AG09309 (cell line): Measurements from ENCODE around the gene JMJD1C.
"Not testable (repeated sequence)": the region's sequence is repeated elsewhere in the genome, so short reads cannot be mapped to it uniquely, and the experiment has no call there.

Experiments
- DNase-seq: peaks from one replicate; pipeline ENCODE4 v3.0.0-alpha.2; 2010; ENCODE audit warnings: low read depth
- H3K4me3 ChIP-seq: 2 replicates; pipeline ENCODE4 v1.5.1; 2011; ENCODE audit warnings: mild to moderate bottlenecking, low read depth, low read length, moderate library complexity; ENCODE audit not compliant: control insufficient read depth
- CTCF ChIP-seq: IDR thresholded peaks from 2 replicates; pipeline ENCODE4 v1.5.1; 2011; ENCODE audit warnings: mild to moderate bottlenecking, low read depth, low read length, inconsistent platforms; ENCODE audit not compliant: insufficient read depth, control insufficient read depth; ENCODE audit errors: missing control alignments

The JMJD1C gene

GRCh38 chr10:63503395-63503794 is 37.6 kb upstream of the JMJD1C start:
- TF ChIP-seq CTCF: no peak
- no peak for DNase-seq
- no peak overlapping the region for H3K4me3 ChIP-seq

- H3K4me3 ChIP-seq: no peak overlapping the region
- no peak for TF ChIP-seq CTCF
- no peak for DNase-seq
Measured at GRCh38 chr10:63502832-63503231, 37.1 kb upstream of the JMJD1C start.

GRCh38 chr10:63501954-63502353 is 36.2 kb upstream of the JMJD1C start:
- DNase-seq: no peak
- TF ChIP-seq CTCF: no peak
- no peak overlapping the region for H3K4me3 ChIP-seq

GRCh38 chr10:63500551-63500950 is 34.8 kb upstream of the JMJD1C start:
- not testable (repeated sequence) for H3K4me3 ChIP-seq, DNase-seq

GRCh38 chr10:63498665-63499064 is 32.9 kb upstream of the JMJD1C start:
- no peak overlapping the region for H3K4me3 ChIP-seq
- no peak for DNase-seq
- TF ChIP-seq CTCF: no peak

- no peak for DNase-seq
- TF ChIP-seq CTCF: no peak
- no peak overlapping the region for H3K4me3 ChIP-seq
Measured at GRCh38 chr10:63497321-63497720, 31.5 kb upstream of the JMJD1C start.

- no peak overlapping the region for H3K4me3 ChIP-seq
- DNase-seq: no peak
- TF ChIP-seq CTCF: no peak
Measured at GRCh38 chr10:63496561-63496960, 30.8 kb upstream of the JMJD1C start.
